ENCODE results near the gene ASB4. TPM values are rescaled to one million over a fixed set of nuclear protein-coding genes. Genes with fewer than 3 reads are reported as not detected.
"Not testable (repeated sequence)": the region's sequence is repeated elsewhere in the genome, so short reads cannot be mapped to it uniquely, and the experiment has no call there.

Gene ASB4
- polyA plus RNA-seq, 1 experiment = not detected

DNA sequence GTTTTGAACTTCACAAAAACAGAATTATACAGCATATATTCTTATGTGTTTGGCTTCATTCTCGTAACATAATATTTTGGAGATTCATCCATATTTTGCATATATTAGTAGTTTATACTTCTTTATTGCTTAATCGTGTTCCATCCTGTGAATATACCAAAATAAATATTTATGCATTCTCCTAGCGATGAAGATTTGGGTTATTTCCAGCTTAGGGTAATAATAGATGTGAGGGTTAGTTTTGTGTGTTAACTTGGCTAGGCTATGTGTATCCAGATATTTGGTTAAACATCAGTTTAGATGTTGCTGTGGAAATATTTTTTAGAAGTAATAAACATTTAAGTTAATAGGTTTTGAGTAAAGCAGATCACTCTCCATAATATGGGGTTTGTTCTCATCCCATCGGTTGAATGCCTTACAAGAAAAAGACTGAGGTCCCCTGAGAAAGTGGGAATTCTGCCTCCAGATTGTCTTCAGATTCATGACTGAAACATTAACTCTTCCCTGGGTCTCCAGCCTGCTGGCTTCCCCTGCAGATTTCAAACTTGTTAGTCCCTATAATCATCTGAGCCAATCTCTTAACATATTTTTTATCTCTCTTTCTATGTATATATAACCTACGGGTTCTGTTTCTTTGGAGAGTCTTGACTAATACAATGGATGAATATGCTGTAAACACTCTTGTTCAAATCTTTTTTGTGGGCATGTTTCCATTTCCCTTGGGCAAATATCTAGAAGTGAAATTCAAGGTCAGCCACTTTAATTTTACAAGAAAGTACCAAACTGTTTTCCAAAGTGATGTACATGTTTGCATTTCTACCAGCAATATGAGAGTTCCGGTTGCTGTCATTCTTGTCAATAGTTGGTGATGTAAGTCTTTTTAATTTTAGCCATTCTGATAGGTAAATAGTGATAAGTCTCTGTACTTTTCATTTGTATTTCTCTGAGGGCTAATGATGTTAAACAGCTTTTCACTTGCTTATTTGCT is 61.9 kb downstream of the ASB4 start:
- ChIA-PET CTCF (interaction anchor here (0.7 to 28.1 kb wide), 4 partner anchors 21 to 143 kb away, joined by 3 to 591 read pairs (median 48); no protein-coding TSS in a partner anchor), POLR2A (no interaction called here)
- H3K36me3 ChIP-seq (ENCODE audit: control insufficient read depth, insufficient read depth, low read length) = no peaks in the 10 kb centered on the region
- H3K4me3 ChIP-seq (ENCODE audit: low read depth, low read length) = no peak overlapping the region
- DNase-seq (ENCODE audit: low read depth) = no peak
- no peak for TF ChIP-seq CTCF (IDR thresholded peaks at IDR 0.05; ENCODE audit: insufficient read depth, low read depth, low read length)
- no peaks in the 10 kb centered on the region; the same call in 1 of the 2 replicates for H3K27me3 ChIP-seq (ENCODE audit: control insufficient read depth, insufficient read depth, low read length)

GRCh38 chr7:95549818-95550529 is 64.2 kb downstream of the ASB4 start:
- Histone ChIP-seq H3K36me3 (ENCODE audit: control insufficient read depth, insufficient read depth, low read length) (no peaks in the 10 kb centered on the region), H3K4me3 (ENCODE audit: low read depth, low read length) (no peak overlapping the region), H3K27me3 (ENCODE audit: control insufficient read depth, insufficient read depth, low read length) (no peaks in the 10 kb centered on the region; the same call in 1 of the 2 replicates)
- ChIA-PET CTCF (interaction anchor here (0.7 to 28.1 kb wide), 6 partner anchors 9 to 140 kb away, joined by 3 to 591 read pairs (median 4); no protein-coding TSS in a partner anchor), POLR2A (no interaction called here)
- TF ChIP-seq CTCF (IDR thresholded peaks at IDR 0.05; ENCODE audit: insufficient read depth, low read depth, low read length) = no peak
- DNase-seq (ENCODE audit: low read depth) = peak; percentile 36

DNA sequence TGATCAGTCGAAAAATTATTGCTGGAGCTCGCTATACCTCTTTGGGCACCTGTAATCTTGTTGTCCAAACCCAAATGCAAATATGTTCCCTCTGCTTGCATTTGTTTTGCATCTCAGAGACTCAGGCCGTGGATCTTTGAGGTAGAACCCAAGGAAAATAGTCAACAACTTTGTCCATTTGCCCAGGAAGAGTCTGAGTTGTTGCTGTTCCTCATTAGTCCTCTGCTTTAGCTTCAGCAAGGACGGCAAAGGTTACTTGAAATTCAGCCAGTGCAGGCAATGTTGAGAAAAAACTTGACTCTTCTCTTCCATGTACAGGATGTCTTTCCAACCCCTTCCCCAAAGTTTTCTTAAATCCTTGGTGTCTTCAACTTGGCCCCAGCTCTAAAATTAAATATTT is 64.8 kb downstream of the ASB4 start:
- no peaks in the 10 kb centered on the region; the same call in 1 of the 2 replicates for H3K27me3 ChIP-seq (ENCODE audit: control insufficient read depth, insufficient read depth, low read length)
- CTCF ChIA-PET = interaction anchor here (1.2 to 28.1 kb wide), 4 partner anchors 8 to 140 kb away, joined by 3 to 591 read pairs (median 4); no protein-coding TSS in a partner anchor
- no peaks in the 10 kb centered on the region for H3K36me3 ChIP-seq (ENCODE audit: control insufficient read depth, insufficient read depth, low read length)
- no peak overlapping the region for H3K4me3 ChIP-seq (ENCODE audit: low read depth, low read length)
- POLR2A ChIA-PET = no interaction called here
- TF ChIP-seq CTCF (IDR thresholded peaks at IDR 0.05; ENCODE audit: insufficient read depth, low read depth, low read length) = no peak
- DNase-seq (ENCODE audit: low read depth) = no peak

DNA sequence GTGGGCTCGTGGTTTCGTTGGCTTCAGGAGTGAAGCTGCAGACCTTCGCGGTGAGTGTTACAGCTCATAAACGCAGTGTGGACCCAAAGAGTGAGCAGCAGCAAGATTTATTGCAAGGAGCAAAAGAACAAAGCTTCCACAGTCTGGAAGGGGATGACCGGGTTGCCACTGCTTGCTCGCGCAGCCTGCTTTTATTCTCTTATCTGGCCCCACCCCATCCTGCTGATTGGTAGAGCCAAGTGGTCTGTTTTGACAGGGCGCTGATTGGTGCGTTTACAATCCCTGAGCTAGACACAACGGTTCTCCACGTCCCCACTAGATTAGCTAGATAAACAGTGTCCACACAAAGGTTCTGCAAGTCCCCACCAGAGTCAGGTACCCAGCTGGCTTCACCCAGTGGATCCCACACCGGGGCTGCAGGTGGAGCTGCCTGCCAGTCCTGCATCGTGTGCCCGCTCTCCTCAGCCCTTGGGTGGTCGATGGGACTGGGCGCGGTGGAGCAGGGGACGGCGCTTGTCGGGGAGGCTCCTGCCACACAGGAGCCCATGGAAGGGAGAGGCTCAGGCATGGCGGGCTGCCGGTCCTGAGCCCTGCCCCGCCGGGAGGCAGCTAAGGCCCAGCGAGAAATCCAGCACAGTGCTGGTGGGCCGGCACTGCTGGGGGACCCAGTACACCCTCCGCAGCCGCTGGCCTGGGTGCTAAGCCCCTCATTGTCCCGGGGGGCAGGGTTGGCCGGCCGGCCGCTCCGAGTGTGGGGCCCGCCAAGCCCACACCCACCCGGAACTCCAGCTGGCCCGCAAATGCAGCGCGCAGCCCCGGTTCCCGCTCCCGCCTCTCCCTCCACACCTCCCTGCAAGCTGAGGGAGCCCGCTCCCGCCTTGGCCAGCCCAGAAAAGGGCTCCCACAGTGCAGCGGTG is 66.5 kb downstream of the ASB4 start:
- H3K27me3 ChIP-seq (ENCODE audit: control insufficient read depth, insufficient read depth, low read length); H3K36me3 ChIP-seq (ENCODE audit: control insufficient read depth, insufficient read depth, low read length); POLR2A ChIA-PET; H3K4me3 ChIP-seq (ENCODE audit: low read depth, low read length); DNase-seq (ENCODE audit: low read depth): not testable (repeated sequence)
- CTCF ChIA-PET = interaction anchor here (0.6 to 28.1 kb wide), 2 partner anchors 138 to 1383 kb away, joined by 3 to 591 read pairs; no protein-coding TSS in a partner anchor

GRCh38 chr7:95553939-95554338 is 68.2 kb downstream of the ASB4 start:
- ChIA-PET POLR2A (no interaction called here), CTCF (no interaction called here)
- no peak for DNase-seq (ENCODE audit: low read depth)
- TF ChIP-seq CTCF (IDR thresholded peaks at IDR 0.05; ENCODE audit: insufficient read depth, low read depth, low read length) = no peak
- Histone ChIP-seq H3K36me3 (ENCODE audit: control insufficient read depth, insufficient read depth, low read length) (no peaks in the 10 kb centered on the region), H3K4me3 (ENCODE audit: low read depth, low read length) (no peak overlapping the region), H3K27me3 (ENCODE audit: control insufficient read depth, insufficient read depth, low read length) (no peaks in the 10 kb centered on the region)

Data from BJ (cell line).